GM19193 (cell line): ENCODE measurements around the gene GALNT13.

Source experiments
- POLR2A ChIP-seq: IDR thresholded peaks from 4 replicates; pipeline ENCODE4 v1.6.1; 2011; ENCODE audit not compliant: insufficient read depth, insufficient read length; ENCODE audit errors: extremely low read depth

GALNT13 gene

GRCh38 chr2:154481336-154481735 lies 609.6 kb downstream of the GALNT13 start:
- TF ChIP-seq POLR2A = no peak

- TF ChIP-seq POLR2A = no peak
These were observed 612.8 kb downstream of the GALNT13 start for GRCh38 chr2:154484338-154485099.

- no peak for TF ChIP-seq POLR2A
These were observed 617.1 kb downstream of the GALNT13 start for GRCh38 chr2:154488801-154489200.

GRCh38 chr2:154489266-154489858 lies 617.6 kb downstream of the GALNT13 start:
- TF ChIP-seq POLR2A = no peak

GRCh38 chr2:154490530-154490929 lies 618.8 kb downstream of the GALNT13 start:
- TF ChIP-seq POLR2A = no peak

GRCh38 chr2:154495455-154495868 lies 623.7 kb downstream of the GALNT13 start:
- TF ChIP-seq POLR2A = no peak

- TF ChIP-seq POLR2A = no peak
These were observed 625.3 kb downstream of the GALNT13 start for GRCh38 chr2:154497019-154497418.
